HG03103 (cell line): ENCODE results near the gene PRKAG3.

ENCODE experiments used
- ATAC-seq: cut with Tn5 transposase; IDR thresholded peaks from one replicate; pipeline ENCODE4 v1.9.1; 2021; ENCODE audit warnings: low read depth; ENCODE audit not compliant: unreplicated experiment

Gene PRKAG3

GRCh38 chr2:218816561-218817011 is 15.0 kb downstream of the PRKAG3 start:
- no peak for ATAC-seq

- ATAC-seq = no peak
Observed at GRCh38 chr2:218815649-218816048, 16.0 kb downstream of the PRKAG3 start.

GRCh38 chr2:218815244-218815637 is 16.4 kb downstream of the PRKAG3 start:
- no peak for ATAC-seq

- no peak for ATAC-seq
Observed at GRCh38 chr2:218814540-218815243, 16.9 kb downstream of the PRKAG3 start.

- ATAC-seq = no peak
Observed at GRCh38 chr2:218813771-218814460, 17.7 kb downstream of the PRKAG3 start.

GRCh38 chr2:218812861-218813260 is 18.7 kb downstream of the PRKAG3 start:
- no peak for ATAC-seq

GRCh38 chr2:218812096-218812815 is 19.3 kb downstream of the PRKAG3 start:
- no peak for ATAC-seq

- ATAC-seq = no peak
Observed at GRCh38 chr2:218811382-218811781, 20.2 kb downstream of the PRKAG3 start.

- ATAC-seq = no peak
Observed at GRCh38 chr2:218810256-218810655, 21.3 kb downstream of the PRKAG3 start.

- ATAC-seq = no peak
Observed at GRCh38 chr2:218809515-218809914, 22.1 kb downstream of the PRKAG3 start.

GRCh38 chr2:218807626-218808025 is 24.0 kb downstream of the PRKAG3 start:
- no peak for ATAC-seq

GRCh38 chr2:218806346-218806978 is 25.1 kb downstream of the PRKAG3 start:
- no peak for ATAC-seq

- no peak for ATAC-seq
Observed at GRCh38 chr2:218805627-218806026, 26.0 kb downstream of the PRKAG3 start.

- ATAC-seq = no peak
Observed at GRCh38 chr2:218804817-218805216, 26.8 kb downstream of the PRKAG3 start.

GRCh38 chr2:218802386-218802994 is 29.1 kb downstream of the PRKAG3 start:
- ATAC-seq = no peak

- no peak for ATAC-seq
Observed at GRCh38 chr2:218799990-218800389, 31.6 kb downstream of the PRKAG3 start.

GRCh38 chr2:218798767-218799504 is 32.7 kb downstream of the PRKAG3 start:
- no peak for ATAC-seq

- no peak for ATAC-seq
Observed at GRCh38 chr2:218796691-218797090, 34.9 kb downstream of the PRKAG3 start.

GRCh38 chr2:218792433-218792832 is 39.2 kb downstream of the PRKAG3 start:
- ATAC-seq = no peak
